HK-2 (cell line): ENCODE data around the gene DGLUCY.
A peak's percentile ranks its signal among the peaks of the same experiment; 100 is the strongest.
"Not testable (repeated sequence)": the region's sequence is repeated elsewhere in the genome, so short reads cannot be mapped to it uniquely, and the experiment has no call there.

ENCODE experiments used
- DNase-seq: peaks from one replicate; pipeline ENCODE4 v3.0.0-alpha.2; 2018; ENCODE audit not compliant: unreplicated experiment

DGLUCY gene

GRCh38 chr14:91169951-91170350 lies 56.1 kb downstream of the DGLUCY start:
- DNase-seq = no peak

- DNase-seq = no peak
These were observed 56.7 kb downstream of the DGLUCY start for GRCh38 chr14:91170504-91171121.

GRCh38 chr14:91171291-91171690 lies 57.4 kb downstream of the DGLUCY start:
- no peak for DNase-seq

DNA sequence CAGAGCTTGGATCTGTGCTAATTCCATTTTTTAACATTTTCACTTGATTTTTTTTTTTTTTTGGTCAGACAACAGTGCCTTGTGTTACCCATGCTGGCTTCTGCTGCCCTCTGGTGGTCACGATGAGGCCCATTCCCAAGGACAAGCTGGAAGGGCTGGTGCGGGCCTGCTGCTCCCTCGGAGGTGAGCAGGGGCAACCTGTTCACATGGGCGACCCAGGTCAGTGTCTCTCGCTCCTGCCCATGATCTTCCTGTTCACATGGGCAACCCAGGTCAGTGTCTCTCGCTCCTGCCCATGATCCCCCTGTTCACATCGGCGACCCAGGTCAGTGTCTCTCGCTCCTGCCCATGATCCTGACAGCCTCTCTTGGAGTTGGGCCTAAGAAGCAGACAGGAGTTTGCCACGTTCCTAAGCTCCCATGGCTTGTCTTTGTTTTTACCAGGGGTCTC lies 59.4 kb downstream of the DGLUCY start:
- DNase-seq = peak; percentile 74

- no peak for DNase-seq
These were observed 60.0 kb downstream of the DGLUCY start for GRCh38 chr14:91173904-91174303.

- DNase-seq = no peak
These were observed 61.7 kb downstream of the DGLUCY start for GRCh38 chr14:91175291-91176201.

GRCh38 chr14:91177073-91178034 lies 63.5 kb downstream of the DGLUCY start:
- peak; percentile 58 for DNase-seq

GRCh38 chr14:91180611-91181010 lies 66.7 kb downstream of the DGLUCY start:
- DNase-seq = no peak

DNA sequence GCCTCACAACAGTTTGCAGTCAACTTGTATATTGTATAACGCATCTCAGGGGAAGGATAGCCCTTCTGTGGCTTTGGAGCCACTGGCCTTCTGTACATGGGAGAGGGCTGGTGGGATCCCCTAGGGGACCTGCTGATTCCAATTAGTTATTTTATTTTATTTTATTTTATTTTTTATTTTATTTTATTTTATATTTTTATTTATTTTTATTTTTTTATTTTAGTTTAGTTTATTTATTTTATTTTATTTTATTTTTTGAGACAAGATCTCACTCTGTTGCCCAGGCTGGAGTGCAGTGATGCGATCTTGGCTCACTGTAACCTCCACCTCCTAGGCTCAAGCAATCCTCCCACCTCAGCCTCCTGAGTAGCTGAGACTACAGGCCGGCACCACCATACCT lies 68.9 kb downstream of the DGLUCY start:
- DNase-seq = not testable (repeated sequence)

DNA sequence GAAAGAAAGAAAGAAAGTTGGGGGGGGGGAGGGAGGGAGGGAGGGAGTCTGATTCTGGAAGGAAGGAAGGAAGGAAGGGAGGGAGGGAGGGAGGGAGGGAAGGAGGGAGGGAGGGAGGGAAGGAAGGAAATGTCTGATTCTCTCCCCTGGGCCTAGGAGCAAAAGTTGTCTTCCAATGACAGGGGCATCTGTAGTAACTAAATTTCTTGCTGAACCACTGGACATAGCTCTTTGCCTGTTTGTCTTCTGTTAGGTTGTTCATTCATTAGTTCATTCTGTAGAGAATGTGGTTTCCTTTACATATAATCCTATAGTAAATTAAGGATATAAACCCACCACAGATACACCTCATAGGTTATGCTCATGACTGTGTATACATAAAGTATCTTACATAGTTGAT lies 70.7 kb downstream of the DGLUCY start:
- no peak for DNase-seq

GRCh38 chr14:91185721-91186120 lies 71.8 kb downstream of the DGLUCY start:
- no peak for DNase-seq

GRCh38 chr14:91186515-91187066 lies 72.7 kb downstream of the DGLUCY start:
- no peak for DNase-seq

DNA sequence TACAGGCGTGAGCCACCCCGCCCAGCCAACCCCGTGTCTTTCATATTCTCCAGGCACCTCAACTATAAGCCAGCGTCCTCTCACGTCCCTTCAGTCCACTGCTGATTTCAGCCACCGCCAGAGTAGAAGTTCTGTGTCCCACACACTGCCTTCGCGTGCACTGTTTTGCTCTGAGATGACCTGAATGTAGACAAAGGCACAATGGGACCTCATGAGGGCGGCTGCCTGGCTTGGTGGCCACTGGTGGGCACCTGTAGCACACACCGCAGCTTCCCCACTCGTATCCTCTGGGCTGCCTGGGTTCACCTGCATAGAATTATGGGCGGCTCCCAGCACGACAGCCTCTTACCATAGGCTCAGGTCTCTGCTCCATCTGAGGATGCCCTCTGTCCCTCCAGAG lies 73.4 kb downstream of the DGLUCY start:
- DNase-seq = no peak

GRCh38 chr14:91190853-91191252 lies 77.0 kb downstream of the DGLUCY start:
- no peak for DNase-seq

DNA sequence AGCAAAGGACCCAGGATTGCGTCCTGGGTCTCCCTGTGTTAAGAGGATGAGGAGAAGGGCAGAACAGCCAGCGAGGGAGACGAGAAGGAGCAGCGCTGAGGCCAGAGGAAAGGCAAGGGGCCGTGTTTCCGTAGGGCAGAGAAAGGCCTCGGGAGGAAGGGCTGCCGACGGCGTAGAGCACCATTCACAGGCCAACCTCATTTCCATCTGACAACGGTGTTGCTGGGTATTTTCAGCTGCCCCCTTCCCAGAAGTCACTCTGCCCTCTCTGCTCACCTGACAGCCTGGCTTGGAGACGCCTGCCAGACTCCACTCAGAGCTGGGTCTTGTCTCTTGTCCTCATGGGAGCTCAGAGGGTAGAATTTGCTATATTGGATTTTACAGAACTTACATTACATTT lies 79.2 kb downstream of the DGLUCY start:
- no peak for DNase-seq

- DNase-seq = no peak
These were observed 82.0 kb downstream of the DGLUCY start for GRCh38 chr14:91195881-91196280.

GRCh38 chr14:91197631-91198030 lies 83.8 kb downstream of the DGLUCY start:
- DNase-seq = no peak

- not testable (repeated sequence) for DNase-seq
These were observed 86.9 kb downstream of the DGLUCY start for GRCh38 chr14:91200802-91201201.

- DNase-seq = no peak
These were observed 88.5 kb downstream of the DGLUCY start for GRCh38 chr14:91202234-91202974.

- no peak for DNase-seq
These were observed 90.8 kb downstream of the DGLUCY start for GRCh38 chr14:91204657-91205056.

GRCh38 chr14:91205459-91205858 lies 91.6 kb downstream of the DGLUCY start:
- DNase-seq = no peak
